NCI-H1105 treated with DMSO at 0.1 percent for 48 hours (cell line): Measurements from ENCODE around the gene CACNA2D1.
"Not testable (repeated sequence)": the region's sequence is repeated elsewhere in the genome, so short reads cannot be mapped to it uniquely, and the experiment has no call there.

Experiments used
- DNase-seq: peaks from one replicate; lab custom pipeline; 2025; lab: John Stamatoyannopoulos, UW

CACNA2D1 gene

DNA sequence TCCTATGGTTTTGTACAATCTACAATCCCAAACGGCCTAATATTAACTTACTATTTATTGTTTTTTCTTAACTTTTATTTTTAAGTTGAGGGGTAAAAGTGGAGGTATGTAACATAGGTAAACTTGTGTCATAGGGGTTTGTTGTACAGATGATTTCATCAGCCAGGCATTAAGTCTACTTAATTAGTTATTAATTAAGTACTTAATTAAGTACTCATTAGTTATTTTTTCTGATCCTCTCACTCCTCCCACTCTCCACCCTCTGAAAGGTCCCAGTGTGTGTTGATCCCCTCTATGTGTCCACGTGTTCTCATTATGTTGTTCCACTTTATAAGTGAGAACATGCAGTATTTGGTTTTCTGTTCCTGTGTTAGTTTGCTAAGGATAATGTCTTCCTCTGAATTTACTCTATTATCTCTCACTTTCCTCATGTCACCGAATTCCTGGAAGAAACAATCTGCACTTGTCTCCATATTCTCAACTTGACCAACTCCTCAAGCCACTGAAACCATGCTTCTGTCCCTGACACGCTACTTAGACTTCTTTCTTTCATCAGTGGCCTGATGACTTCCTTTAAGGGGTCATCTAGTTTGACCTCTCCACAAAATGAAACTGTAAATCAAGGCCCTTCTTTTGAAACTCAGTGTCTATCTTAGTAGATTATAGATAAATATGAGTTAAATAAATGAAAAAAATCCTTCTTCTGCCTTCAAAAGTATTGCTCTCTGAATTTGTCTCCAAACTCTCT is 9.1 kb downstream of the CACNA2D1 start:
- no peak for DNase-seq

DNA sequence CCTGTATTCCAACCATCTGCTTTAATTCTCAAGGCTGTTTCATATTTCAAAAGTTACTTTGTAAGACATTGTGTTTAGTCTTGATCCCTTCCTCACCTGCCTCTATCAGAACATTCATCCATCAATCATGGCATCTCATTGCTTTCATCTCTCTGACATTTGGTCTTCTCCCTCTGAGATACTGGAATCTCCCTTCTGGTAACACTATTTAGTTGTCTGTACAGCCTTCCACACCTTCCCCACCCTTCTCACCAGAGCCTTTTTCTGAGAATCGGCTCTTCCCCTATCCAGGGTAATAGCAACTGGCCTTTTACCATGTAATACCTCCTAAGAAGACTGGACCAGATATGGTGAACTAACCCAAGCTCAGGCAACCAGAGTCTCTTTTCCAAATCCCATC is 10.1 kb downstream of the CACNA2D1 start:
- DNase-seq: no peak

DNA sequence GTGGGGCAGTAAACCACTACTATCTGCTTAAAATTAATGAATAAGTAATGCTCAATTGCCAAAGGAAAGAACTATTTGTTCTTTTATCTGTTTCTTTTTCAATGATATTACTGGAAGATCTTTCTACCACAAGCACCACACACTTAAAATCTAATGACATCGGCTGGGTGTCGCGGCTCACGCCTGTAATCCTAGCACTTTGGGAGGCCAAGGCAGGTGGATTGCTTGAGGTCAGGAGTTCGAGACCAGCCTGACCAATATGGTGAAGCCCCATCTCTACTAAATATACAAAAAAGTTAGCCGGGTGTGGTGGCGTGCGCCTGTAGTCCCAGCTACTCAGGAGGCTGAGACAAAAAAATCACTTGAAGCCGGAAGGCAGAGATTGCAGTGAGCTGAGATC is 10.8 kb downstream of the CACNA2D1 start:
- DNase-seq: not testable (repeated sequence)

DNA sequence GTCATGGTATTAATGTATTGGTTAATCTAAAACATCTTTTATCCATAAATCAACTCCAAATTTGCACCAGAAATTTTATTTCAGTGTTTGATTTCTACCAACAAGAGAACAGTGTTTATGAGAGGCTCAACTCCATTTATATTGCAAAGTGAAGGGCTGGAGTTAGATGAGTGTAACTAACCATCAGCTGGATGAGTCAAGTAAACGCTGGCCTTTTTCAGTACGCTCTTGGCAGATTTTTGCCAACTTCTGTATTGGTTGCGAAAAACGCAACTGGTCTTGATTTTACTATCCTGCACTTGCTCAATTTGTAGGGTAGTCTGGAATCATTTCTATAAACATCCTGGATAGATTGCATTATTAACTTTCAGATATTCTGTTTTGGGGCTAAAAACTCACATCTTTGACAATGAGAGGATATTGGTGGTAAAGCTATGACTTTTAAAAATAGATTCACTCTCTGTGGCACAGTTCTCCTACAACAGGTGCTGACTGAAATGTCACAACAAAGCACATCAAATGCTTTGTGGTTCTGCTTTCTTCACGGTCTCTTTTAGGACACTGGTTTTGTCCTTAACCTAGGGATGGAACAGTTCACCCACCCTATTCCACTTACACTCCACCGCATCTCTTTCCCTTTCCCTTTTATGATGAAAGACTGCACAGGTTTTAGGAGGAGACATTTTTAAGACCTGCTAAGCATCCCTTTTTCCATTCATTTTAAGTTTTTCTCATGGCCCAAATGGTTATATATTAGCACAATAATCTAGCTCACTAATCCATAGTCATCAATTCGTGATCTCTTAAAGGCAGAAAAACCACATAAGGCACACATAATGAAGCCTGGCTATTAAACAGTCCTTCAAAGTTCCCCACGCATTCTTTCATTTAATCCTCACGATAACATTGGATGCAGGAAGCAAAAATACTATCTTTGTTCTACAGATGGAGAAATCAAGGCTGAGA is 12.8 kb downstream of the CACNA2D1 start:
- DNase-seq: no peak

DNA sequence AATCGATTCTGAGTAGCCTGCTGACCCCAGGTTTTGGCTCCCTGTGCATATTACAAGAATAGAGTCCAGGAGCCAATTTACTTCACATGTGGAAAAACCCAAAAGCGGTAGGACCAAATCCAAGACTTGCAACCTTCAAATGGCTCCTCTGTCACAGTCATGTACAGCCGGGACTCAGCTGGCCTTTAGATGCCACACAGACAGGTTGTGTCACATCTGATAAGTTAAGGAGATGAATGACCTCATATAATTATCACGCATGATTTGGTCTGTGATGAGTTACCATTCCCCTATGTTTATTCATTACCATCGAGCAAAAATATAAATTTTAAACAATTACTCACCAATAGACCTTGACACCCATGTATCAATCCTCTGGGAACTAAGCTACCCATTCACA is 14.2 kb downstream of the CACNA2D1 start:
- DNase-seq: no peak

DNA sequence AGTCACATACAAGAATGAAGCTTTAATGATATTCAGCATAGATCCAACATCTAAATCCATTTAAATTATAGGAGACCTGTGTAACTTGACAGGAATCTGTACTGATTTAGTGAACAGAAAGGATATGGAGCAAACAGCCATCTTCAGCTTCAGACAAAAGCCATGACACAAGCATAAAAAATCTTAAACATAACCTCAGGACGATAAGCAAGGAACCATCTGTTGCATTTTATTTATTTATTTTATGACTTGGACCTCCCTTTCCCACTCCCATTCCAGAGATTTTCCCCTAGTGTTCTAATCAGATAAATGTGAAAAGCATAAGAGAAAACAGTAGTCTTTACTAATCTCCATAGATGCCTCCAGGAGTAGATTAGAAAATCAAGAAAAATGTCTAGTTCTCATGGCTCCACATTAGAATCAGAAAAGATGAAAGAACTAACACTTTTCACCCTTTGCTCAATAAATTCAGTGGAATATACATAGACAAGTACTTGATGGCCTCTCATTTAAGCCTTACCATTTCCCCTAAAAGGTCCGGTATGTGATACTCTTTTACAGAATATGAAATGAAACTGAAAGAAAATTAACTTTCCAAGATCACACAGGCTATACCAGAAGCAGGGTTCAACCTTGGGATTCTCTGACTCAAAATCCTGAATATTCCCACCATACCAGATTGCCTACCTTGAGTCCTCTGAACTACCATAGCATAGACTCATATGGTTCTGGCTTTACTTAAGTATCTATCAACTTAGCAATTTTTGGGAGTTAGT is 15.2 kb downstream of the CACNA2D1 start:
- no peak for DNase-seq

DNA sequence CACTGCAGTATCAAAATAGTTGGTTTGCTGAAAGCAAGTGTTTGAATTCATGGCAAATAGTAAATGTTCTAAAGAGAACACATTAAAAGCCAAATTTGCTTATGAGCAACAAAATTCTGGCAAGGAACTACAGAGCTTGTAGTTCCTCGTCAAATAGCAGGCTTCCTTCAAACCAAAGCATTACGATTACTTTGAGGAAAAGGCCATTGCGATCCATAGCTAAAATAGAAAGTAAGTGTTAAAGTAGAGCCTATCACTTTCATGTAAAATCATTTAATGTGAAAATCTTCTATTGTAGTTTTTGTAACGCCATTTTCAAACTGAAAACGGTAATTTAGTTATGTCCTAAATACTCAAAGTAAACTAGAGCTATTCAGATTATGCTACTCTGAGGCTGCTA is 20.1 kb downstream of the CACNA2D1 start:
- DNase-seq: no peak

DNA sequence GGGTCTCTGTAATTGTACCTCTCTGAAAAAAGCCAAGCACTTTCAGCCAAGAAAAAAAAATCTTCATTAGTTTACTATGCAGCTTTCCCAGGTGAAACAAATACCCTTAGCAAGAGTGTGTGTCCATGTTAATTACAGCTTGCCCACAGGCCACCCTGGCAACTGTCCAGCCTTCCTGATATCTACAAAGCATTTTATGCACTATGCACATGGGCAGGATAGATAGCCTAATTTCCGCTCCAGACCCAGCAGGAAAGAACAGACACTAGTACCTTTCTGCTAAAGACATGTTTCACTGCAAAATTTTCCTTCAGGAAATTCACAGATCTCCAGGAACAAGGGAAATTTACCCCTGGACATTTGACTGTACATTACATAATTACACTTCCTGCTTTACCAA is 24.4 kb downstream of the CACNA2D1 start:
- peak; percentile 26 for DNase-seq

DNA sequence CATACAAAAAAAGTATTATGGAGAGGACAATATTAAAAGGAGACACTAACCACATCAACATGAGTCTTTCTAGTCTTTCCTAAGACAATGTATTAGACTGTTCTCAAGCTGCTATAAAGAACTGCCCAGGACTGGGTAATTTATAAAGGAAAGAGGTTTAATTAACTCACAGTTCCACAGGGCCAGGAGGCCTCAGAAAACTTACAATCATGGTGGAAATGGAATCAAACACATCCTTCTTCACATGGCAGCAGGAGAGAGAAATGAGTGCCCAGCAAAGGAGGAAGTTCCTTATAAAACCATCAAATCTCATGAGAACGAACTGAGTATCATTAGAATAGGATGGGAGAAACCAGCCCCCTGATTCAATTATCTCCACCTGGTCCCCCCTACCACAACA is 25.7 kb downstream of the CACNA2D1 start:
- no peak for DNase-seq

DNA sequence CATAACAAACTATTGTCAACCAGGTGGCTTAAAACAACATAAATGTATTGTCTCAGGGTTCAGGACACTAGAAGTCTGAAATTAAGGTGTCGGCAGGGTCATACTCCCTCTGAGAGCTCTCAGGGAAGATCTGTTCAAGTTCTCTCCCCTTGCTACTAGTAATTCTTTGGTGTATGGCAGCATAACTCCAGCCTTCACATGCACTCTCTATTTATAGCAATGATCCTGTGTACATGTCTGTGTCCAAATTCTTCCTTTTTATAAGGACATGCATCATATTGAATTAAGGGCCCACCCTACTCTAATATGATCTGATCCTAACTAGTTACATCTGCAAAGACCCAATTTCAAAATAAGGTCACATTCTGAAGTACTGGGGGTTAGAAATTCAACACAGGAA is 27.2 kb downstream of the CACNA2D1 start:
- DNase-seq: no peak

DNA sequence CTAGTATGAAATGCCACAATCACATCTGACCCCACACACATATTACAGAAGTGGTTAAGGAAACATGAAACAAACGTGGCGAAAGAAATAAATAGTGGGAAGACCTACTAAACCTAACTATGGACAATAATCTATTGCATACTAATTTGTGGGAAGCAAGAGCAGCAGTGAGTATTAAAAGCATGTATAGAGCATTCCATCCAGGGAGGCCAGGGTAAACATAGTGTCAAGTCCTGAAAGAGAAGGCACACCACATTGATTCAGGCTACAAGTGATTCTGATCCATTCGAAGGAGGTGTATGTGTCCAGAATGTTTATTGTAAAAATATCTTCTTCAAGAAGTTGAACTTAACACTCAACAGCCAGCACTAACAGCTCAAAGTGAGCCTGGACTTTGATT is 29.2 kb downstream of the CACNA2D1 start:
- DNase-seq: no peak

DNA sequence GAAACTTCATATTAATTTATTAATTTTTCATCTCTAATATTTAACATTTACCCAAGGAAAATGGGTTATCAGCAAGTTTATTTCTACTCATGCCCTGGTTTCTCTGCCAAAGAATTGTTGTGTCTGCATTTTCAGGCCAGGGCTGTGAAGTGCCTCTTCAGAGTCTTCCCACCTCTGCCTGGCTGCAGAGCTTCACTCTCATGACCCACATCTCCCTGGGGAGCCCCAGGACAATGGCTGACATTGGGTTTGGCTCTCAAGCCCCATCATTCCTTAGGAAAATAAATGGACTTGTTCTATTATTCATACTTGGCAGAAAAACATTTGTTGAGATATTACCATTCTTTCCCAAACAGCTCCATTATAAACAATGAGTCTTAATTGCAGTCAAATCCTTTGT is 30.3 kb downstream of the CACNA2D1 start:
- DNase-seq: peak; percentile 82

DNA sequence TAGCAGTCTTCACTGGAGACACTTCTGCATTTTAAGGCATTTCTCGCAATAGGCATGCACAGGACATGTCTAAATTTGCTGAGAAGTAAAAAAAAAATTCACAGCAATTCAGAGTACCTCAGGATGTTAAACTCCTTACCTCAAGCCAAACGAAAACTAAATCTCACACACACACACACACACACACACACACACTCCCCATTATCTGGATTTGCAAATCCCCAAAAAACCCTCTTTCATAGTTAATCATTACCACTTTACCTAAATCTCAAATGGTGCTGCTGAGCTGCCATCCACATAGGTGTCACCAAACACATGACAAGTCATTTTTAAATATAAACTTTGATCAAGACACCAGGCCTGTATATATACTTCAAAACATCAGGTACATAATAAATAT is 31.8 kb downstream of the CACNA2D1 start:
- no peak for DNase-seq

DNA sequence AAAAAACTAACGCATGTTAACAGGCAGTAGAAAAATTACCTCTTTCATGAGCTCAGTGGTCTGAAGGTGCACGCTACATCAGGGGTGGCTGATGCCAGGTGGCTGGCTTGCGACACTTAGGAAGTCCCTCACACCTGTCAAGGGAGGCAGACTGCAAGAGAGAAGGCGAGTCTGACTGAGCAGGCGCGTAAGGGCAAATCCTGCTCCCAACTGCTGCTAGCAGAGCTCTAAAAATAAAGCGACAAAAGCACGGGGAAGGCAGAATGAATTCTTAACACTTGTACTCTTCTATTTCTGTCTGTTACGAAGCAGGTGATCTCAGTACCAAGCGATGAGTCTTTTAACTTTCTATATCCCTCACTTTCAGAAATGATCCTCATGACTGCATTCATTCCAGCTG is 33.1 kb downstream of the CACNA2D1 start:
- DNase-seq: peak; percentile 94

DNA sequence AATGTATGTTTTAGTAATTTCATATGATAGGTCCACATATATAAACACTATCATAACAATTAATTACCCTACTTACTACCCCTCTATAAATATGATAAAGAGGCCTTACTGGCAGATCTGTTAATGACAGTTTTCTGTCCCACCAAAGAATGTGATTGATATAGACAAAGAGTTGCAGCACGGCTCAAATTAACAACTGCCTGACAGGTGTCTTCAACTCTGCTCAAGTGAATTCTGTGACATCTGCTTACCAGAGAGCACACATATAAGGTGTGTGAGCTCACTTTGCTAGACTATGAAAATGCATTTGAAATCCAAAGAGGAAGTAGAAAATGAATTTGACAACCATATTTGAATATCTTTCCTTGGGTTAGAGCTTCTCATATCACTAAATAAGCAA is 36.6 kb downstream of the CACNA2D1 start:
- DNase-seq: no peak

DNA sequence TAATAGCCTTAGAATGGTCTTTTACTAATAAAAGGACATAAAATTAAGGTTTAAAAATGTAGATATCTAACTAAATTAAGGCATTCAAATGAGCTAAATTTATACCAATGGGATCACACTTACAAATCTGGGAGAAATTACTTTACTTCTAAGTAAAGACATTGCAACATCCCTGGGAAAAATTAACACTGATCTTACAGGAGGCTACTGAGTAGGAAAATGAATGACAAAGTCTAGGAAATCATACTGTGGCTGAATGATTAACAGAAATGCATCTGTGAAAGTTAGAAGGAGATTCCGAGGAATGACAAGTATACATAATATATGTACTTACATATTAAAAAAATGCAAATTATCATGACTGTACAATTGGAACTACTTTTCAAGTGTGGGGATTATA is 38.3 kb downstream of the CACNA2D1 start:
- no peak for DNase-seq

DNA sequence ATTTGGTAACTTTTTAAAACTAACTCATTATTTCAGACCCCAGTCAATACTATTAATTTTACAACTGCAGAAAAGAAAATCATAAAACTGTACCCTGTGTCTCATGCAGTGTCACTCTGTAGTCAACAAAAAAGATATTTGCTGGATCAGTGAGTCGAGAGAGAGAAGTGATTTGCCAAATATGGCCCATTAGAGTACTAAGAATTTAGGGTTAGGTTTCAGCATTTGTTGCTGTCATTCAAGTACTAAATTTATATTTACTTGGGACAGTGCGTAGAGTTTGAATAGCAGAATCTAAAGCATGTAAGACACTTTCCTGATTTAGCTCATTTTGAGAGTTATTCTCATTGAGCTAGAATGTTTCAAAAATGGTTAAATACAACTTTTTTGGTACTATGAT is 38.9 kb downstream of the CACNA2D1 start:
- no peak for DNase-seq

DNA sequence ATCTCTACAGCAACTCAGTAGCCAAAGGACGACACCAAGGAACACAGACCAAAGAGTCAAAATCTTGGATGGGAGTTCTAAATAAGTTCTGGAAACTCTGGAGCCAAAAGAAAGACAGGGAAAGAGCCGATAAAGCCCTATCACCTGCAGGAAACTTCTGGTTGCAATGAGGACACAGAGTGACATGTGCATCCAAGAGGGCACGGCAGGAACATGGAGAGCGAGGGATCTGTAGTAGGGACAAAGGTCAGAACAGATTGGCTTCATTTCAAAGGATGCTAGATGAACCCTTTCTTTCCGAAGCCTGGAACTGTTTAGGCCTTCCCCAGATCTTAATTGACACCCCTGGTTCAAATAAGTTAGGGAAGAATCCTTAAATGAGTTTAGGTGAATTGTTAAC is 39.5 kb downstream of the CACNA2D1 start:
- no peak for DNase-seq

DNA sequence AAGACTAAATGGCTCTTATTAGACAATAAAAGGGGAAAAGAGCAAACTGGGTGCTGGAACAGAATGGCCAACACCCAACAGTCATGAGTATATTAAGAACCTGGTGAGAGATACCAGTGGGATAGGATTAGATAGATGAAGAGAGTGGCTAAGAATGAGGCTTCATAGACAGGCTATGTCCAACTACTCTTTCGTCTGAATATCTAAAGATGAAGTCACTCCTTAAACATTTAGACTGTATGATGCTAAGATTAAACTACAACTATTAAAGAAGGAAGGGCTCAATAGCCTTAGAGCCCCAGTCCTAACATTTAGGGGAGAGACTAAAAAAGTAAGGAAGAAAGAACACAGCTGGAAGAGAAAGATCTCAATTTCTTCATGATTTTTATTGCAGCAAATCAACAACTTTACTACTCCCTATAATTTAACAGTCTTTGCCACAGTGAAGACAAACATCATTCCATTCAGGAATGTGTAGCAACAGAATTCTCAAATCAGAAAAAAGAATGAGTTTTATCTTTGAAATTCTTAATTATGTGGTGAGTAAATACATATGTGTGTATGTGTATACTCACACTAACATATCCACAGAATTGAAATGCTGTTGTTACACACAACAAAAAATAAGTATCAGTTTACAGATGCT is 45.6 kb downstream of the CACNA2D1 start:
- DNase-seq: no peak

DNA sequence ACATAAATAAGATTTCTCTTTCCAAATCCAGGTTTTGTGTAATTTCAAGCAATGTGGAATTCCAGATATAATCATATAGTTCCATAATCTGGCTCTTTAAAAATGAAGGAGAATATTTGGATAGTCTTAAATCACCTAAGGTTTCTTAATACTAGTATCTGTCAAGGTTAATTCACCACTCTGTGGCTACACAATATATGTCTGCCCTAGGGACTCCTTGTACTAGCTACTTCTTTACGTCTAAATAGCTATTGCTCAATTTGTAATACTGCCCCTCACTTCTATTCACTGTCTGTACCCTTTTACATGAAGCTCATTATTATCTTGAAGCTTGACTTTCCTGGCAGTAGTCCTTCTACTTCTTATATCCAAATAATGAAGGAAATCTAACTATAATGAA is 47.2 kb downstream of the CACNA2D1 start:
- DNase-seq: no peak

DNA sequence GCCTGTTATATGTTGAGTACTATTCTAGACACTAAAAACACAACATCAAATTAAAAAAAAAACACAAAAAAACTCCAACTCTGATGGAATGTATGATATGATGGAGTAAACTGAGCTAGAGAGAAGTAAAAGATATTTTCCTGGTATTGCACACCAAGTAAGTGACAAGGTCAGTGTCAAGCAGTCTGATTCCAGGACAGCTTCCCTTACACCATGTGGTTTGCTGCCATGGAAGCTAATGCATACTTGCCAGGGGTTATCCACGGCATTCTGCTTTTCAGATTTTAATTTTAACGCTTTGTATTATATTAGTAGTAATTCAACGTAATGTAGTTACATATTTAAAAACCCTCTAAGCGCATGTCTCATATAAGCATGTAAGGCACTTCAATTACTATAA is 48.4 kb downstream of the CACNA2D1 start:
- DNase-seq: no peak

DNA sequence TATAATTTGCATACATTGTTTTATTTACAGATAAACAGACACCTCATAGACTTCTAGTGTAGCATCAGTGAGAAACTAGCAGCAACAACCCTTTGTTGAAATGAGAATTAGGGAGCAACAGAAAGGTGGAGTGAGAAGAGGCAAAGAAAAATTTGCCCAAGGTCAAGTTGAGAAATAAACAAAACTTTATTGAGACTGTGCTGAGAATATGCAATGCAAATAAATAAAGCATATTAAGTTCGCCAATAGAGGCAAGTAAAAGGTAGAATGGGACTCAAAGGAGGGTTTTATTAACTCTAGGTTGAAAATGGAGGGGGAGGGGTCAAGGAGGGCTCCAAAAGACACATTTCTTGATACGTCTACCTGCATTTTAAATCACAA is 49.7 kb downstream of the CACNA2D1 start:
- no peak for DNase-seq
